ACC112 (cell line): Measurements from ENCODE around the gene ANTXR2.

Experiments
- H2AFZ ChIP-seq: fragments of 200-600 bp; sonication (generic); one replicate; pipeline ENCODE4 v1.6.0; 2017; ENCODE audit warnings: antibody characterized with exemption, low read length; ENCODE audit not compliant: unreplicated experiment
- H3K27ac ChIP-seq: fragments of 200-600 bp; sonication (generic); 2 replicates; pipeline ENCODE4 v1.5.1; 2014; ENCODE audit warnings: low read depth, mild to moderate bottlenecking, antibody characterized with exemption, low read length, moderate library complexity
- H3K27me3 ChIP-seq: fragments of 200-600 bp; sonication (generic); 2 replicates; pipeline ENCODE4 v1.6.1; 2014; ENCODE audit warnings: mild to moderate bottlenecking, antibody characterized with exemption, low read length, moderate library complexity, mixed read lengths; ENCODE audit not compliant: insufficient read depth
- H3K36me3 ChIP-seq: fragments of 200-600 bp; sonication (generic); 2 replicates; pipeline ENCODE4 v1.6.1; 2016; ENCODE audit warnings: mild to moderate bottlenecking, antibody characterized with exemption, low read length, moderate library complexity, mixed read lengths; ENCODE audit not compliant: insufficient read depth
- H3K4me1 ChIP-seq: fragments of 200-600 bp; sonication (generic); one replicate; pipeline ENCODE4 v1.6.1; 2016; ENCODE audit warnings: low read length, mixed read lengths; ENCODE audit not compliant: insufficient read depth, unreplicated experiment, control insufficient read depth
- H3K4me3 ChIP-seq: fragments of 200-600 bp; sonication (generic); 2 replicates; pipeline ENCODE4 v1.5.1; 2014; ENCODE audit warnings: mild to moderate bottlenecking, low read depth, low read length
- H3K79me2 ChIP-seq: fragments of 200-600 bp; sonication (generic); one replicate; pipeline ENCODE4 v1.6.0; 2016; ENCODE audit warnings: low read length; ENCODE audit not compliant: control insufficient read depth, unreplicated experiment, insufficient read depth

ANTXR2 gene

DNA sequence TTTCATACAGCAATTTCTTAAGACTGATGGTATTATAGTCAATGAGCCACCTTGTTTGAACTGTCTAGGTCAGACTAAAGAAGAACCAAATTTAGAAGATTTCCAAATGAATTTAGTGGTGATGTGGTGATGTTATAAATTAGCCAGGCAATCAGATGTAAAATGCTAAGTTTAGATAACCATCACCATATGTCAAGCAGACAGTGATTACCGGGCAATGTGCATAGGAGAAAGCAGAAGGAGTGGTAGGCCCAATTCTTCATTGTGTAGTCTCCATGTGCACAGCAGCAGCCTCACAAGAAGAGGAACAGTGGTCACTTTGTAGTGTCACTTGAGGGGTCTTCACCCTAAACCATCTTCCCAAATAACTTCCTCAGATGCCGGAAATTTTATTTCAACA is 198.8 kb downstream of the ANTXR2 start:
- Histone ChIP-seq H3K27me3 (no peaks in the 10 kb centered on the region), H3K36me3 (no peaks in the 10 kb centered on the region), H3K79me2 (no peaks in the 10 kb centered on the region), H3K4me3 (no peak overlapping the region), H3K4me1 (no peaks in the 10 kb centered on the region), H2AFZ (no peak overlapping the region), H3K27ac (no peak overlapping the region)

GRCh38 chr4:79872738-79873137 is 200.3 kb downstream of the ANTXR2 start:
- Histone ChIP-seq H3K36me3 (no peaks in the 10 kb centered on the region), H3K79me2 (no peaks in the 10 kb centered on the region), H3K4me1 (no peaks in the 10 kb centered on the region), H3K4me3 (no peak overlapping the region), H3K27ac (no peak overlapping the region), H2AFZ (no peak overlapping the region), H3K27me3 (no peaks in the 10 kb centered on the region)

DNA sequence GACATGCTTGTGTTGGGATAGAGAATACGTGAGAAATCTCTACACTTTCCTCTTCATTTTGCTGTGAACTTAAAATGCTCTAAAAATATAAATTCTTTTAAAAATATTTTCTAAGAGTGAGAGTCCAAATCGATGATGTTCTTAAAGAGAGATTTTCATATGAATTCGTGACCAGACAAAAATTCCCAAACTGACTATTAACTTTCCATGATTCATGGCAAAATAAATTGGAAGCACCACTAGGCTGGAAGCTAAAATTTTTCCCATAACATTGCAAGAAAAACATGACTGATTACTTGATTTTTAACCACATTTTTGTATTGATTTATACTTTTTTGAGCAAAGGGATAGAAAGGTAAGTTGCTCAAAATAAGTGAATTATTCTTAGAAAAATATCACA is 201.1 kb downstream of the ANTXR2 start:
- Histone ChIP-seq H3K4me3 (no peak overlapping the region), H3K4me1 (no peaks in the 10 kb centered on the region), H3K27ac (no peak overlapping the region), H3K79me2 (no peaks in the 10 kb centered on the region), H2AFZ (no peak overlapping the region), H3K27me3 (no peaks in the 10 kb centered on the region), H3K36me3 (no peaks in the 10 kb centered on the region)

GRCh38 chr4:79869597-79870237 is 203.3 kb downstream of the ANTXR2 start:
- Histone ChIP-seq H3K27ac (no peak overlapping the region), H2AFZ (no peak overlapping the region), H3K4me3 (no peak overlapping the region), H3K79me2 (no peaks in the 10 kb centered on the region), H3K36me3 (no peaks in the 10 kb centered on the region), H3K4me1 (no peaks in the 10 kb centered on the region), H3K27me3 (no peaks in the 10 kb centered on the region)

- Histone ChIP-seq H3K27ac (no peak overlapping the region), H3K4me3 (no peak overlapping the region), H2AFZ (no peak overlapping the region), H3K27me3 (no peaks in the 10 kb centered on the region), H3K36me3 (no peaks in the 10 kb centered on the region), H3K79me2 (no peaks in the 10 kb centered on the region), H3K4me1 (no peaks in the 10 kb centered on the region)
Measured at GRCh38 chr4:79865201-79865597, 207.8 kb downstream of the ANTXR2 start.

DNA sequence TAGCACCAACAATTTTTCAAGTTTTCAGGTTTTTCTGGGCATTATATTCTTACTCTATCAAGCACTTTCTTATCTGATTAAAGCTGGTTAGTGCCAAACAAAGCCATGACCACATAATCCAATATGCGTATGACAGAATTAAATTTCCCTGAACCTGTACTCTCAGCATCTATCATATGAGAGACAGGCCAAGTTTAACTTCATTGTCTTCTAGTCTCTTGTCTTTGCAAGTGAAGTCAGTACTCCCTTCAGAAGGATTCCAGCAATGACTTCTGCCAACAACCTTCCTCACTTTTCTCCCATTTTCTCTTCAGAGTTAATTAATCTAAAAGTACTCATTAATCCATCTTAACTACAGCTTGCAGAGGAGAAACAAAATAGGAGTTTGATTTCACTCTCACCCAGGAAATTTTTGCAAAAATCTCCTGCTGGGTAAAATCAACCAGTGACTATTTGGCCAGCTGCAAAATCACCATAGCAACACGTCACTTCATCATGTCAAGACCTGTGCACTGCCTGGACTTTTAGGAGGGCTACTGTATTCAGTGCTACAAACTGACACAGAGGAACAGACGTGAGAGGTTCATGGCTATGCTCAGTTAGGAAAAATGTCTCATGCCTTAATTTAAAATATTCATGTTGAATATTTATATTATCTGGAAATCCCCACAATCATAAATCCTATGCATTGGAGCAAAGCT is 208.4 kb downstream of the ANTXR2 start:
- Histone ChIP-seq H3K79me2 (no peaks in the 10 kb centered on the region), H2AFZ (no peak overlapping the region), H3K4me1 (no peaks in the 10 kb centered on the region), H3K27me3 (no peaks in the 10 kb centered on the region), H3K36me3 (no peaks in the 10 kb centered on the region), H3K27ac (no peak overlapping the region), H3K4me3 (no peak overlapping the region)

DNA sequence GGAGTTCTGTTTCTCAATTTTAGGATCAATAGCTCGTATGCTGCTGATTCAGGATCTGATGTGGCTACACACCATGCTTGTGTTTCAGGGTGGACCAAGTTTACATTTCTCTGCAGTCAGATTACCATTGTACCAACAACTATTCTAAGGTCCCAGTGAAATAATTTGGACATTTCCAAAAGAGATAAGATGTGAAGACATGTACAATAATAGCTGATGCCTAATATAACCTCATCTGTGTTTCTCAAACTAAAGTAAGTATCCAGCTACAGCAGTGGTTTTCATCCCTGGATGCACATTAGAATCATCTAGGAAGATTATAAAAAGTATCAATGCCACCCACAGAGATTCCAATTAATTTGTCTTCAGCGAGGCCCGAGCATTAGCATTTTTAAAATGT is 209.7 kb downstream of the ANTXR2 start:
- H3K27ac ChIP-seq = no peak overlapping the region

DNA sequence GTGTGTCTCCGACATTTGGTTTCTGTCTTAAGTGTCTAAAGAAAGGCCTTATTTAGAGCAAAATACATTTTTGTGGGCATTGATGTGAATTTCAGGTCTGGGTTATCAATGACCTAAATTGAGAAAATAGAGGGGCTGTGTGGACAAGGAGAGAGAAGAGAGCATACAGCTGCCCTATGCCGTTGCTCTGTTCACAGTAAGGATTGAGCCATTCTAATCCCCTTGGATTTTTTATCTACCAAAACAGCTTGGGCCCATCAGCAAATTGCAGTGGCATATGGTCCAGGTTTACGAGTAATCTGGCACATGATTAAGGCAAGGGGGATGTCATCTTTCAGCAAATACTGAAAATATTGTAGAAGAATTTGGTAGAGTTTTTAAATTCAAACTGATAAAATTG is 210.2 kb downstream of the ANTXR2 start:
- Histone ChIP-seq H3K4me3 (no peak overlapping the region), H3K27ac (no peak overlapping the region), H3K36me3 (no peaks in the 10 kb centered on the region), H3K79me2 (no peaks in the 10 kb centered on the region), H3K4me1 (no peaks in the 10 kb centered on the region), H2AFZ (no peak overlapping the region), H3K27me3 (no peaks in the 10 kb centered on the region)

More for the DNA sequence above, 209.7 kb downstream of the ANTXR2 start:
- Histone ChIP-seq H3K4me1 (no peaks in the 10 kb centered on the region), H3K36me3 (no peaks in the 10 kb centered on the region), H3K79me2 (no peaks in the 10 kb centered on the region), H2AFZ (no peak overlapping the region), H3K27me3 (no peaks in the 10 kb centered on the region), H3K4me3 (no peak overlapping the region)

GRCh38 chr4:79857811-79858210 is 215.2 kb downstream of the ANTXR2 start:
- H3K4me3 ChIP-seq = no peak overlapping the region
- H3K36me3 ChIP-seq = no peaks in the 10 kb centered on the region
- no peaks in the 10 kb centered on the region for H3K27me3 ChIP-seq
- H3K4me1 ChIP-seq = no peaks in the 10 kb centered on the region
- no peaks in the 10 kb centered on the region for H3K79me2 ChIP-seq
- no peak overlapping the region for H3K27ac ChIP-seq
- no peak overlapping the region for H2AFZ ChIP-seq

- H3K27ac ChIP-seq = no peak overlapping the region
- no peak overlapping the region for H3K4me3 ChIP-seq
- no peaks in the 10 kb centered on the region for H3K36me3 ChIP-seq
- H3K27me3 ChIP-seq = no peaks in the 10 kb centered on the region
- no peaks in the 10 kb centered on the region for H3K79me2 ChIP-seq
- H3K4me1 ChIP-seq = peaks cover 9% of the 10 kb centered on the region
- H2AFZ ChIP-seq = no peak overlapping the region
Measured at GRCh38 chr4:79856196-79856595, 216.8 kb downstream of the ANTXR2 start.

- Histone ChIP-seq H3K79me2 (no peaks in the 10 kb centered on the region), H3K36me3 (no peaks in the 10 kb centered on the region), H3K4me1 (peaks cover 9% of the 10 kb centered on the region), H3K27me3 (no peaks in the 10 kb centered on the region), H3K4me3 (no peak overlapping the region), H3K27ac (no peak overlapping the region), H2AFZ (peak overlapping the region; percentile 64)
Measured at GRCh38 chr4:79854856-79855502, 218.1 kb downstream of the ANTXR2 start.
